D721Med (cell line): ENCODE measurements around the gene UGT3A1.

Source experiments
- DNase-seq: peaks from one replicate; pipeline ENCODE4 v3.0.0; 2011; ENCODE audit warnings: low spot score; ENCODE audit not compliant: insufficient read length
- FAIRE-seq: peaks from 2 replicates; lab custom pipeline; 2011; peaks lifted over from hg19 to GRCh38; lab: Jason Lieb, UNC
- TF ChIP-seq, protein P1 (sequence below): IDR thresholded peaks from 2 replicates; pipeline ENCODE4 v1.5.1; 2012; ENCODE audit warnings: mild to moderate bottlenecking, control low read depth; ENCODE audit not compliant: insufficient read depth; ENCODE audit errors: missing control alignments

UGT3A1 gene

DNA sequence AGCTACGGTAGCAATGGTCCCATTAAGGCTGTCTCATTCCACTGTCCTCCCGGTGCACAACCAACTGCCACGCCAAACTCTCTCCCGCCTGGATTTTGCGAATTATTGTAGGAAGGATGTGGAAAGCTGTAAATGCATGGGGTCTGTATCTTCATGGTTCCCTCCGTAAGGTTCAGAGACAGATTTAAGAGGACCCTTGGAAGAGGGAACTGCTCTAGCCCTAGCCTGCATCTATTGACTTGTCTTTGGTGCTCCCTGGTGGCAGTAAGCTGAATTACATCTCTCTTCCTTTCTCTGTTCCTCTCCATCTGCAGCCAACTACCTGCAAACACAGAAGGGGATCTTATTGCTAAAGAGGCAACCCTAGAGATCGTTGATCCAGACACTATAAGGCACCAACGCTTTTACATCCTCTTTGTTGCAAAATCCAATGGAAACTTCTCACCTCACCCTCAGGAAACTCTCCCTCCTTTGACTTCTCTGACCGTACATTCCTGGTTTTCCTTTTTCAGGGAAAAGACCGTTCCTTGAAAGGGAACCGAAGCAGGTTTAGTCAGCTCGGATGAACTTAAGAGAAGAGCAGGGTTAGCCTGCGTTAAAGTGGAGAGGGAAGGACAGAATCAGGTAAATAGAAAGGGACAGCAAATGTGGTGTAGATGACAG is 64.7 kb downstream of the UGT3A1 start:
- FAIRE-seq, result peak; percentile 16
- DNase-seq, result peak; percentile 39
- TF ChIP-seq, protein P1, sequence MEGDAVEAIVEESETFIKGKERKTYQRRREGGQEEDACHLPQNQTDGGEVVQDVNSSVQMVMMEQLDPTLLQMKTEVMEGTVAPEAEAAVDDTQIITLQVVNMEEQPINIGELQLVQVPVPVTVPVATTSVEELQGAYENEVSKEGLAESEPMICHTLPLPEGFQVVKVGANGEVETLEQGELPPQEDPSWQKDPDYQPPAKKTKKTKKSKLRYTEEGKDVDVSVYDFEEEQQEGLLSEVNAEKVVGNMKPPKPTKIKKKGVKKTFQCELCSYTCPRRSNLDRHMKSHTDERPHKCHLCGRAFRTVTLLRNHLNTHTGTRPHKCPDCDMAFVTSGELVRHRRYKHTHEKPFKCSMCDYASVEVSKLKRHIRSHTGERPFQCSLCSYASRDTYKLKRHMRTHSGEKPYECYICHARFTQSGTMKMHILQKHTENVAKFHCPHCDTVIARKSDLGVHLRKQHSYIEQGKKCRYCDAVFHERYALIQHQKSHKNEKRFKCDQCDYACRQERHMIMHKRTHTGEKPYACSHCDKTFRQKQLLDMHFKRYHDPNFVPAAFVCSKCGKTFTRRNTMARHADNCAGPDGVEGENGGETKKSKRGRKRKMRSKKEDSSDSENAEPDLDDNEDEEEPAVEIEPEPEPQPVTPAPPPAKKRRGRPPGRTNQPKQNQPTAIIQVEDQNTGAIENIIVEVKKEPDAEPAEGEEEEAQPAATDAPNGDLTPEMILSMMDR, result peak; percentile 82

DNA sequence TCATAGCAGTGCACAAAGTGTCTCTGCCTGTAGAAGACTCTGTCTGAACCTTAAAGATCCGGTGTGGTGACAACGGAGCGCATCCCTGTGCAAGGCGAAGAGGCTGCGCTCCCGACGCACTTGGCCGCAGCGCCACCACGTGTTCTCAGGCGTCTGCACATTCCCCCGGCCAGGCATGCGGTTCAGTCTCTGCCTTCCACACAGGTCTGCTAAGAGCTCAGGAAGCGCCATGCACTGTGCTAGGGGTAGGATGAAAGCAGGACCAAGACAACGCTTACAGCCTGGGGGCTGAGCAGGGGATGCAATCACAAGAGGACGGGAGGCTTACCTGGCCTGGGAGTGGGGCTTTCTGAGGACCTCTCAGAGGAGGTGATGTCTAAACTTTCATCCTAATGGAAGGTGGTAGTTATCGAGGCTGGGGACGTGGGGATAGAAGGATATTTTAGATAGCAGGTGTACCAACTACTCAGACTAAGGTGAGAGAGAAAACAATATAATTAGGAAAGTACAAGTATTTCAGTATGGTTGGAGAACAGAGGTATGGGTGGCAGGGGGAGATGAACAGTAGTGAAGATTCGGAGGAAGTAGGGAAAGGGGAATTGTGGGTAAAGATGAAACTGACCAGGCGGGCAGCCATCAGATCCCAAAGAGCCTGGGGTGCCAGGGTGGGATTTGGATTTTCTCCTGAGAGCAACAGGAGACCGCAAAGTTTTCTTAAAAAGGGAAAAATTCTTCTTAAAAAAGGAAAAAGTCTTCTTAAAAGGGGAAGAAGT is 66.1 kb downstream of the UGT3A1 start:
- no peak for FAIRE-seq

DNA sequence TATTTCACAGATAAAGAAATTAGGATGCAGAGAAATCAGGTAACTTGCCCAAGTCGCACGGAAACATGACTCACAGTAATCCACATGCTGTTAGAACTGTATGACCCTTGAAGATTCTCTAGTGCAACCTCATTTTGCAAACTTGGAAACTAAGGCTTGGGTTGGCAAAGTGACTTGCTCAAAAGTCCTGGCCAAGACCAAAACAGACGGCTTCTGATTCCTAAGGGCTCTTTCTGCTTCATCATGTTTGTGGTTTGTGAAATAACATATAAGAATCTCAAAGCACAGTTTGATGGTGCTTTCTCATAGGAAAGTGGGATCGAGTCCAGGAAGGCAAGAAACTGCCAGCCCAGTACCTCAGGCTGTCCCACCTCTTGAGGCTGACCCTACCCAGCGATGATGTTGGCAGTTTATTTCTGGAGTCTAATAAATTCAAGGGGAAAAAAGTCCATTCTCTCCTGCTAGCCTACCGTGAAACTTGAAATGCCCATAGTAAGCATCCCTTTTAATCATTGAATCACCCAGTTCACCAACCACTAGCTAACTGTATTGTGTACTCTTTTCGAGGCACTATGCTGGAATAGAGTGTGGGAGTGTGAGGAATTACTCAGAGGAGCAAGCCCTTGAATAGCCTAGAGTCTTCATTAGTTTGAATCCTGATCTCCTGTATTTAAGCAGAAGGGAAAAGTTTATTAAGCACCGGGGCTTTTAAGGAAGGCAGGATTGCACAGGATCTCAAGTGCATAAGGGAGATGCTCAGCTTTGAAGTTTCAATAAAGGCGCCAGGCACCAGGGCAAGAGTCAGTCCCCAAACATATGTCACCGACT is 66.9 kb downstream of the UGT3A1 start:
- DNase-seq, result no peak
- no peak for FAIRE-seq
- TF ChIP-seq, protein P1, result no peak

More for the DNA sequence above, 66.1 kb downstream of the UGT3A1 start:
- peak; percentile 25 for DNase-seq
- TF ChIP-seq, protein P1, result peak; percentile 37

DNA sequence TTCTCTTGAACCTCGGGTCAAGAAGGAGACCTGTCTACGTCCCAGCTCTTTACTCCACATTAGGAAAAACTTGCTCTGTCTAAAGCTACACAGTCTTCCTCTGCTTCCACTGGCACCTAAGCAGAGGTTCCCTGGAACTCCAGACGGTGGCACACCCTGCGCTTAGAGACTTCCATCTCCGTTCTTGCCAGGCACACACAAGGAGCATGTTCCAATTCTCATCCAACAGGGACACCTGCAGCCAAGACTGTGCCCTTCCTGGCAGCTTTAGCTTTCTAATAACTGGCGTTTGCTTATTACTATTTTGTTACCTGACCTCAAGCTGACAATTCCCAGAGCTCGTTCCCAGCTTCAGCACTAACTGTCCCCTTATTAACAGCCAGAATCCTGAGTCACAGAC is 68.7 kb downstream of the UGT3A1 start:
- FAIRE-seq (no peak), DNase-seq (no peak)
- TF ChIP-seq, protein P1, result no peak

DNA sequence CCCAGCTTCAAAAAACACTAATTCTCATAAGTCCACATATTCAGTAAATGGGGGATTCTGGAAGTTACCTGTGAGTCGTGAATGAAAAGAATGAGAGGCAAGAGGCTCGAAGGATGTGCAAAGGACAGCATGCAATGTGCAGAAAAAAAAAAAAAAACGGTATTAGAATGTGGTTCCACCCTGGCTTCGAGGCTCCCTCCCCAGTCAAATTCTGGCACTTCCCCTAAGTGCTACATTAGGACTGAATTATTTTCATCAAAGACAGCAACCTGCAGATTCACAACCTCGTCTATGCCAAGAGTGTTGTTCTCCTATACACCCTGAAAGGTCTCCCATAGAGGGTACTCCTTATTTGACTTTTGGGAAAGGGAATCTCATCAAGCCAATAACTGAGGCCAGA is 69.3 kb downstream of the UGT3A1 start:
- TF ChIP-seq, protein P1, result no peak
- FAIRE-seq, result no peak
- DNase-seq, result no peak

DNA sequence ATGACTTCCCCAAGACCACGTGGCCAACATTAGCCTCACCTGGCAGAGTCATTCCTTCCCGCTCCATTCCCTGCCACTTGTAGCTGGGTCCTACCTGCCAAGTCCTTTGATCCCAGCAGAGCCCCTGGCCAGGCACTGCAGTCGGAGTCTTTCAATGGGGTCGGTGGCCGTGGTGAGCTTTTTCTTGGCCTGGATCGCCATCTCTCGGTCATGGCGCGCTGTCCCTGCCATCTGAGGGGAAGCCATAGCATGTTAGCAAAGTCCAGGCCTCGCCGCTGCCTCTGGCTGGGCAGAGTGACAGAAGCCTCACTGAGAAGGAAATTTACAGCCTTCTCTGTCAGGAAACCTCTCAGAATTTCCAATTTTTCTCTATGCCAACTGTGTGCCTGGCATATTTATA is 70.3 kb downstream of the UGT3A1 start:
- FAIRE-seq (no peak), DNase-seq (no peak)
- TF ChIP-seq, protein P1, result no peak
